K562 (cell line): ENCODE data around the gene TAF1B.
"Not testable (repeated sequence)": the region's sequence is repeated elsewhere in the genome, so short reads cannot be mapped to it uniquely, and the experiment has no call there.

Experiments
- AFF4 ChIP-seq: sonication (generic); formaldehyde crosslinking; IDR thresholded peaks from 2 replicates; pipeline ENCODE4 v1.8.0; 2023; ENCODE audit warnings: mild to moderate bottlenecking, missing genetic modification reagents
- CTCF ChIP-seq, 3 experiments: IDR thresholded peaks in 2 of 3; conservative IDR thresholded peaks in 1 of 3; 2 replicates each; pipeline ENCODE4 v1.5.1; 2011 to 2012; ENCODE audit warnings: low read length in 3 of 3, mild to moderate bottlenecking in 3 of 3, control low read depth in 2 of 3, improper control_type of control experiment in 1 of 3, inconsistent platforms in 1 of 3, low read depth in 1 of 3, mixed read lengths in 1 of 3, moderate library complexity in 1 of 3; ENCODE audit not compliant: insufficient read depth in 2 of 3
- ELK1 ChIP-seq: sonication (generic); formaldehyde crosslinking; IDR thresholded peaks from 2 replicates; pipeline ENCODE4 v1.8.1; 2022; ENCODE audit warnings: missing genetic modification reagents
- FOXP4 ChIP-seq: sonication (generic); formaldehyde crosslinking; IDR thresholded peaks from 2 replicates; pipeline ENCODE4 v1.8.0; 2022; ENCODE audit warnings: mild to moderate bottlenecking, missing genetic modification reagents, borderline replicate concordance
- MEF2A ChIP-seq: IDR thresholded peaks from 2 replicates; pipeline ENCODE4 v1.6.1; 2011; ENCODE audit warnings: low read depth, mild to moderate bottlenecking, low read length, moderate library complexity; ENCODE audit not compliant: control insufficient read depth
- MYNN ChIP-seq, 2 experiments: sonication (generic); formaldehyde crosslinking in 1 of 2; IDR thresholded peaks; 2 replicates each; pipeline versions ENCODE4 v1.5.0 to v1.6.1; 2016 to 2020; ENCODE audit warnings: antibody characterized with exemption in 1 of 2, missing genetic modification reagents in 1 of 2
- PRPF4 ChIP-seq: fragments of 200-400 bp; formaldehyde crosslinking; IDR thresholded peaks from one replicate; pipeline ENCODE4 v1.6.1; 2017; ENCODE audit warnings: low read length, low read depth, mild to moderate bottlenecking; ENCODE audit not compliant: insufficient read depth, poor library complexity, severe bottlenecking
- SMARCC2 ChIP-seq: fragments of 450-650 bp; IDR thresholded peaks from 2 replicates; pipeline ENCODE4 v1.6.1; 2017; ENCODE audit warnings: antibody characterized with exemption, moderate library complexity, mild to moderate bottlenecking, low read depth
- ZNF146 ChIP-seq: IDR thresholded peaks from one replicate; pipeline ENCODE4 v1.6.1; 2018; ENCODE audit warnings: missing compliant biosample characterization; ENCODE audit not compliant: unreplicated experiment
- ZNF274 ChIP-seq: IDR thresholded peaks from 2 replicates; pipeline ENCODE4 v1.6.1; 2011; ENCODE audit warnings: low read depth, mild to moderate bottlenecking, low read length, moderate library complexity, borderline replicate concordance

- TF ChIP-seq ZNF274; AFF4 (CRISPR knock-in tag); MEF2A; ZNF146 (CRISPR knock-in tag); PRPF4; ELK1; FOXP4 (CRISPR knock-in tag); SMARCC2; MYNN (IDR thresholded peaks at IDR 0.05); MYNN (CRISPR knock-in tag; IDR thresholded peaks at IDR 0.05); CTCF (IDR thresholded peaks at IDR 0.05 in 2 of 3, conservative IDR thresholded peaks at IDR 0.05 in 1 of 3; ENCODE audit: insufficient read depth in 2 of 3, low read depth in 1 of 3, low read length in 3 of 3): not testable (repeated sequence)
Observed at GRCh38 chr2:9860922-9861580, 17.8 kb downstream of the TAF1B start.
